Amygdala (tissue), 56 donors: ENCODE measurements around the gene PHF2.

Experiments
- DNase-seq, 56 donors: peaks; one replicate each; lab custom pipeline; 2025; lab: John Stamatoyannopoulos, UW

PHF2 gene

GRCh38 chr9:93576258-93577077 lies at the start of gene PHF2:
Gene PHF2, plus strand, starts transcription at chr9:93576584. Its CDS starts 190 bp downstream, at chr9:93576774.
- peak in 4 of 56 donors; percentile 23 to 51 (median 44) for DNase-seq

- DNase-seq = no peak
Observed at GRCh38 chr9:93531374-93531773, 45.0 kb upstream of the PHF2 start.

- no peak for DNase-seq
Observed at GRCh38 chr9:93532141-93532540, 44.2 kb upstream of the PHF2 start.

GRCh38 chr9:93533863-93534262 lies 42.5 kb upstream of the PHF2 start:
- no peak for DNase-seq

- DNase-seq = no peak
Observed at GRCh38 chr9:93536167-93536566, 40.2 kb upstream of the PHF2 start.

GRCh38 chr9:93536874-93537273 lies 39.5 kb upstream of the PHF2 start:
- DNase-seq = no peak

GRCh38 chr9:93540305-93540704 lies 36.1 kb upstream of the PHF2 start:
- no peak for DNase-seq

- no peak for DNase-seq
Observed at GRCh38 chr9:93541005-93541404, 35.4 kb upstream of the PHF2 start.

GRCh38 chr9:93541581-93542349 lies 34.6 kb upstream of the PHF2 start:
- no peak for DNase-seq

GRCh38 chr9:93543117-93543516 lies 33.3 kb upstream of the PHF2 start:
- no peak for DNase-seq

- no peak for DNase-seq
Observed at GRCh38 chr9:93546356-93546755, 30.0 kb upstream of the PHF2 start.

- DNase-seq = no peak
Observed at GRCh38 chr9:93549611-93550010, 26.8 kb upstream of the PHF2 start.

GRCh38 chr9:93552923-93553322 lies 23.5 kb upstream of the PHF2 start:
- no peak for DNase-seq

GRCh38 chr9:93555370-93555769 lies 21.0 kb upstream of the PHF2 start:
- DNase-seq = no peak

GRCh38 chr9:93557366-93558137 lies 18.8 kb upstream of the PHF2 start:
- no peak for DNase-seq

- DNase-seq = no peak
Observed at GRCh38 chr9:93558503-93558902, 17.9 kb upstream of the PHF2 start.

- DNase-seq = no peak
Observed at GRCh38 chr9:93560991-93561390, 15.4 kb upstream of the PHF2 start.

GRCh38 chr9:93562157-93562556 lies 14.2 kb upstream of the PHF2 start:
- no peak for DNase-seq

- no peak for DNase-seq
Observed at GRCh38 chr9:93565089-93565488, 11.3 kb upstream of the PHF2 start.

GRCh38 chr9:93566408-93567270 lies 9.7 kb upstream of the PHF2 start:
- DNase-seq = peak; percentile 69 to 100 (median 96)
